HG02885 (cell line): ENCODE results near the gene INHA.

Experiments used
- ATAC-seq: cut with Tn5 transposase; IDR thresholded peaks from one replicate; pipeline ENCODE4 v1.9.1; 2021; ENCODE audit warnings: mild to moderate bottlenecking; ENCODE audit not compliant: unreplicated experiment, poor library complexity

Gene INHA

GRCh38 chr2:219608399-219608964 is 36.4 kb downstream of the INHA start:
- ATAC-seq = no peak

GRCh38 chr2:219609149-219609750 is 37.1 kb downstream of the INHA start:
- no peak for ATAC-seq

GRCh38 chr2:219611306-219611705 is 39.2 kb downstream of the INHA start:
- ATAC-seq = no peak

GRCh38 chr2:219611866-219612576 is 39.9 kb downstream of the INHA start:
- no peak for ATAC-seq

GRCh38 chr2:219612577-219613286 is 40.6 kb downstream of the INHA start:
- ATAC-seq = no peak

- ATAC-seq = no peak
Observed at GRCh38 chr2:219613461-219614070, 41.5 kb downstream of the INHA start.

GRCh38 chr2:219614076-219614860 is 42.2 kb downstream of the INHA start:
- ATAC-seq = no peak

GRCh38 chr2:219615036-219615435 is 42.9 kb downstream of the INHA start:
- no peak for ATAC-seq

GRCh38 chr2:219615894-219616293 is 43.8 kb downstream of the INHA start:
- ATAC-seq = no peak

- ATAC-seq = no peak
Observed at GRCh38 chr2:219616550-219616949, 44.4 kb downstream of the INHA start.

- no peak for ATAC-seq
Observed at GRCh38 chr2:219618733-219619122, 46.6 kb downstream of the INHA start.

- no peak for ATAC-seq
Observed at GRCh38 chr2:219619235-219619634, 47.1 kb downstream of the INHA start.

GRCh38 chr2:219620546-219620945 is 48.4 kb downstream of the INHA start:
- ATAC-seq = no peak

GRCh38 chr2:219621935-219622334 is 49.8 kb downstream of the INHA start:
- no peak for ATAC-seq

GRCh38 chr2:219622472-219622871 is 50.4 kb downstream of the INHA start:
- ATAC-seq = no peak

GRCh38 chr2:219624565-219624964 is 52.5 kb downstream of the INHA start:
- ATAC-seq = no peak

GRCh38 chr2:219625179-219625578 is 53.1 kb downstream of the INHA start:
- ATAC-seq = no peak
